ENCODE data around the gene SDF4. TPM values are rescaled to one million over a fixed set of nuclear protein-coding genes. Genes with fewer than 3 reads are reported as not detected.

The SDF4 gene
- total RNA-seq, 1 donor from 2014 or later, result 175 TPM

GRCh38 chr1:1171161-1171545 lies 60.6 kb downstream of the SDF4 start:
- TF ChIP-seq CTCF (IDR thresholded peaks at IDR 0.05; ENCODE audit: insufficient read depth, low read depth, low read length) (no peak), EZH2 (IDR thresholded peaks at IDR 0.05; ENCODE audit: insufficient read depth, low read length) (no peak)
- Mint-ChIP-seq H3K27me3 (ENCODE audit: low read depth, unreplicated experiment) (peaks cover 25% of the 10 kb centered on the region), H3K4me1 (ENCODE audit: low read depth, unreplicated experiment) (peaks cover 4% of the 10 kb centered on the region), H3K4me3 (ENCODE audit: unreplicated experiment) (no peak overlapping the region), H3K36me3 (ENCODE audit: low read depth, unreplicated experiment) (no peaks in the 10 kb centered on the region), H3K27ac (ENCODE audit: unreplicated experiment) (no peak overlapping the region), H3K9me3 (ENCODE audit: unreplicated experiment) (no peaks in the 10 kb centered on the region)
- no peak overlapping the region for H3K4me3 ChIP-seq (ENCODE audit: insufficient read depth, low read depth, low read length)
- H3K9ac ChIP-seq (ENCODE audit: low read length), result no peak overlapping the region
- H3K79me2 ChIP-seq (ENCODE audit: insufficient read depth, low read length), result no peaks in the 10 kb centered on the region
- no peaks in the 10 kb centered on the region for H3K36me3 ChIP-seq (ENCODE audit: insufficient read depth, low read length)
- H3K27me3 ChIP-seq (ENCODE audit: insufficient read depth, low read length), result peaks cover 23% of the 10 kb centered on the region
- no peaks in the 10 kb centered on the region for H3K4me1 ChIP-seq (ENCODE audit: insufficient read depth, low read length)
- FAIRE-seq, result no peak
- DNase-seq (ENCODE audit: low read depth), result no peak
- H3K27ac ChIP-seq (ENCODE audit: low read depth, low read length), result no peak overlapping the region
- H2AFZ ChIP-seq (ENCODE audit: low read depth, low read length), result no peak overlapping the region
- no peaks in the 10 kb centered on the region for H4K20me1 ChIP-seq (ENCODE audit: insufficient read depth, low read length)
- no peaks in the 10 kb centered on the region for H3K9me3 ChIP-seq (ENCODE audit: insufficient read depth, low read depth, low read length)
- H3K4me2 ChIP-seq (ENCODE audit: low read length), result no peak overlapping the region

GRCh38 chr1:1170215-1171091 lies 61.3 kb downstream of the SDF4 start:
- DNase-seq (ENCODE audit: low read depth) (no peak), FAIRE-seq (no peak)
- Mint-ChIP-seq H3K4me1 (ENCODE audit: low read depth, unreplicated experiment) (peaks cover 6% of the 10 kb centered on the region), H3K27me3 (ENCODE audit: low read depth, unreplicated experiment) (peaks cover 20% of the 10 kb centered on the region), H3K27ac (ENCODE audit: unreplicated experiment) (no peak overlapping the region), H3K9me3 (ENCODE audit: unreplicated experiment) (no peaks in the 10 kb centered on the region), H3K36me3 (ENCODE audit: low read depth, unreplicated experiment) (no peaks in the 10 kb centered on the region), H3K4me3 (ENCODE audit: unreplicated experiment) (no peak overlapping the region)
- H3K4me2 ChIP-seq (ENCODE audit: low read length), result no peak overlapping the region
- no peaks in the 10 kb centered on the region for H3K36me3 ChIP-seq (ENCODE audit: insufficient read depth, low read length)
- H3K27ac ChIP-seq (ENCODE audit: low read depth, low read length), result no peak overlapping the region
- no peaks in the 10 kb centered on the region for H3K79me2 ChIP-seq (ENCODE audit: insufficient read depth, low read length)
- no peaks in the 10 kb centered on the region for H4K20me1 ChIP-seq (ENCODE audit: insufficient read depth, low read length)
- no peaks in the 10 kb centered on the region for H3K4me1 ChIP-seq (ENCODE audit: insufficient read depth, low read length)
- no peak overlapping the region for H3K4me3 ChIP-seq (ENCODE audit: insufficient read depth, low read depth, low read length)
- no peak overlapping the region for H2AFZ ChIP-seq (ENCODE audit: low read depth, low read length)
- H3K9ac ChIP-seq (ENCODE audit: low read length), result no peak overlapping the region
- H3K27me3 ChIP-seq (ENCODE audit: insufficient read depth, low read length), result peaks cover 21% of the 10 kb centered on the region
- H3K9me3 ChIP-seq (ENCODE audit: insufficient read depth, low read depth, low read length), result no peaks in the 10 kb centered on the region
- TF ChIP-seq EZH2 (IDR thresholded peaks at IDR 0.05; ENCODE audit: insufficient read depth, low read length) (no peak), CTCF (IDR thresholded peaks at IDR 0.05; ENCODE audit: insufficient read depth, low read depth, low read length) (no peak)

All from astrocyte (in vitro differentiated cells and primary cell).